NCI-H82 (cell line): Measurements from ENCODE around the gene RNF157.
"Not testable (repeated sequence)": the region's sequence is repeated elsewhere in the genome, so short reads cannot be mapped to it uniquely, and the experiment has no call there.

ENCODE experiments used
- DNase-seq: peaks from one replicate; lab custom pipeline; 2025; lab: John Stamatoyannopoulos, UW

The RNF157 gene

DNA sequence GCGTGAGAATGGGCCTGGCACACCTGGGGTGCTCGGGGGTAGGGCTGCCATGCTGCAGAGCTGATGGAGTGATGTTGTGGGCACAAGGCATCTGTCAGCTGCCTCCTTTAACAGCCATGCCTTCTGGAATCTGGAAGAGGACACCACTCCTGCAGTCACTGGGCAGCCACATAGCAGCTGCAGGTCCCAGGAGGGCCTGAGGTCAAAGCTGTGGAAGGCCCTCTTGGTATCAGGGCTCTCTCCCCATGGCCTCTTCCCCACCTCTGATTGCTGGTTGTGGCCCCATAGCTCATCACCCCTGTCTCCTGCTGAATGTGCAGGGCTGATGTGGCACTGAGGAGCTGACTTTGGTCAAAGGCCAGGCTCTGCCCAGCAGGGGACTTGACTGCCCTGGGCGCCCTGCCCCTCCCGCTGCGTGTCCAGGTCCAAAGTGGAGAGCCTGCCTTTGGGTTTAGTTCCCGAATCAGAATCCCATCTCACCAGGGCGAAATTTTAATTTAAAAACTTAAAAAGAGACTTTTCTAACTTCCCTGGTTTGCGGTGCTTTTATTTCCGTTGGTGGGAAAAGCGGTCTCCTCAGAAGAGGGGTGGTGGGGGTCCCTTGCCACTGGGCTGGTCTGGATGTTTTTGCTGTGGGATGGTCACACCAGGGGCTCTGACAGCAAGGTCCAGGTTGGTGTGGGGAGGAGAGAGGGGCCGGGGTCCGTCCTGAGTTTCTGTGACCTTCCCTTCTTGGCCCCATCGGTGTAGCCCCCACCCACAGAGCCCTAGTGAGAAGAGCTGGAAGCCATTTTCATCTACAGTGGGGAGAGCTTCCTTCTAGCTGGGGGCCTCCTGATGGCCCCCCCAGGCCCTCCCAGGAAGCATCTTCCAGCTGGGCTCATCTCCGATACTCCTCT lies 30.7 kb upstream of the RNF157 start:
- no peak for DNase-seq

DNA sequence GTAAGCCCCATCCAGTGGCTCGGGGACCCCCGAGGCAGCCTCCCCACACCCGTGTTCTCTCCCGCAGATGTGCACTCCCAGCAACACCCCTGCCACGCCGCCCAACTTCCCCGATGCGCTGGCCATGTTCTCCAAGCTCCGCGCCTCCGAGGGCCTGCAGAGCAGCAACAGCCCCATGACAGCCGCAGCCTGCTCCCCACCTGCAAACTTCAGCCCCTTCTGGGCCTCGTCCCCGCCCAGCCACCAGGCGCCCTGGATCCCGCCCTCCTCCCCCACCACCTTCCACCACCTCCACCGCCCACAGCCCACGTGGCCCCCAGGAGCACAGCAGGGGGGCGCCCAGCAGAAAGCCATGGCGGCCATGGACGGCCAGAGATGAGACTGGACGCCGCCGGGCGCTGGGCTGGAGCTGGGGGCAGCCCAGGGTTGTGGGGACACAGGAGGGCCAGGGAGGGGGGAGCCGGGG lies 29.9 kb upstream of the RNF157 start:
- no peak for DNase-seq

DNA sequence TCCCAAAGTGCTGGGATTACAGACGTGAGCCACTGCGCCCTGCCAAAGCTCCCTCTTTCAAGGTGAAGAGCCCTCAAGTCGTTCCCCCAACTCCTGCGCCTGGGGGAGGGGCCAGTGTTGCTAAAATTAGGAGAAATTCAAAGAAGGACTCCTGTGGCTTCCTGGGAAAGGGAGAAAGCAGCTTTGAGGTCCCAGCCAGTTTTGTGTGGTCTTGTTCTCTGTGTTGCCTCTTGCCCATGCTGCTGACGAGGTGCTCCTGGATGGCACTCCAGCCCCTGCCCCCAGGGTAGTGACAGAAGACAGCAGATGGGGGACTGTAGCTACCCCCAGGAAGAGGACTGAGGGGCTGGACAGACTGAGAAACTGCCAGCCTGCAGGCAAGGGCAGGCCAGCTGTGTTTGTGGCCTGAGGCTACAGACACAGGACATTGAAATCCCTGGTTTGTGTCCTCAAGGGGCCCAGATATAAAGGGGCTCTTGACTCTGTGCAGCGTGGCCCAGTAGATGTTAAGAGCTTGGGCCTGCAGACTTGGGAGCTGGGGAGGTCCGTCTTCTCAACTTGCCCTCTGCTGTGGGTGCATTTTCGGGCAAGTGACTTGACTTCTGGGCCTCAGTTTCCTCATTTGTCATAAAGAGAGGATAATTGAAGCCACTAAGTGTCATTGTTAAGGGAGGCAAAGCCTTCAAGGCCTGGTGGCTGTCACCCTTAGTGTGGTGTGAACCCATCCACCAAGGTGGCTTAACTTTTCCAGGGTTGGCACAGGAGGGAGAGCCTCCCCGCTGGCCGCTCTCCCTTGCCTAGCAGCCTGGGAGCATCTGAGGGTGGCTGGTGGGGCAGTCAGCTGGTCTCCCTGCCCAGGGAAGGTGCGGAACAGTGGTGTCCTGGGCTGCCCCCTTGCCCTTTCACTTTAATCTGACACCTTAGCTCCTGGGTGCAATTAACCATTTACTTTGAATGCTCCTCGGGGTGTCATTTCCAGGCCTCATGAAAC lies 29.0 kb upstream of the RNF157 start:
- no peak for DNase-seq

DNA sequence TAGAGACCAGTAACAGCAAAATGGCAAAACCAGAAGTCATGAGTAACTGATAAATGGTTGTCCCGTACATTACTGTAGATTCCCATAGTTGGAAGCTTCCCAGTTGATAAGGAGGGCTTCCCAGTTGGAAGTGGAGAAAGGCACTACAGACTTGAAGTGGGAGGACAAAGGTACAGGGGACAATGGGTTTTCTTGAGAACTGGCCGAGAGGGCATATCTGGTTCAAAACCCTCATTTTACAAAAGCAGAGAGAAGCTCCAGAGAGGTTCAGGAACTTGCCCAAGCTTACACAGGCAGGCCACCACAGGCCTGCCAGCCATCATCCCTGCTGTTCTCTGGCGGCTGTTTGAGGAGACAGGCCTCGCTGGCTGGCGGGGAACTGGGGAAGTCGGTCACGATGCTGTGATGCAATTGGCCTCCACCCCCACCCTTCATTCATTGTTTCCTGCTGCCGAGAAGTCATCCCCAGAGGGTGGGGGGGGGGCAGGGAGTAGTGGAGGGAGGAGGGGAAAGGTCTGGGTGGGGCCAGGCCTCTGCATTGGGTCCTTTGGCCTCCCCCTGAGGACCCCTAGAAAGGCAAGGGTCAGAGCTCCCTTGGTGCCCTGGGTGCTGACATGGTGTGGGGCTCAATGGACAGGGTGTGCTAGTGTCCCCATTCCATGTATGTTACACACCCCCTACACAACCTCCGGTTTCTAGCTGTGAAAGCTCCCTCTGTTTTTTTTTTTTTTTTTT lies 27.9 kb upstream of the RNF157 start:
- no peak for DNase-seq

DNA sequence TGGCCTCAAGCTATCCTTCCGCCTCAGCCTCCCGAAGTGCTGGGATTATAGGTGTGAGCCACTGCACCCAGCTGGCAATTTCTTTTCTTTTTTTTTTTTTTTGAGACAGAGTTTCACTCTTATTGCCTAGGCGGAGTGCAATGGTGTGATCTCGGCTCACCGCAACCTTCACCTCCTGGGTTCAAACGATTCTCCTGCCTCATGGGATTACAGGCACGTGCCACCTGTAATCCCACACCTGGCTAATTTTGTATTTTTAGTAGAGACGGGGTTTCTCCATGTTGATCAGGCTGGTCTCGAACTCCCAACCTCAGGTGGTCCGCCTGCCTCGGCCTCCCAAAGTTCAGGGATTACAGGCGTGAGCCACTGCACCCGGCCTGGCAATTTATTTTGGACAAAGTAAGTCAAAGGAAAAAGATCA lies 27.3 kb upstream of the RNF157 start:
- DNase-seq = not testable (repeated sequence)

DNA sequence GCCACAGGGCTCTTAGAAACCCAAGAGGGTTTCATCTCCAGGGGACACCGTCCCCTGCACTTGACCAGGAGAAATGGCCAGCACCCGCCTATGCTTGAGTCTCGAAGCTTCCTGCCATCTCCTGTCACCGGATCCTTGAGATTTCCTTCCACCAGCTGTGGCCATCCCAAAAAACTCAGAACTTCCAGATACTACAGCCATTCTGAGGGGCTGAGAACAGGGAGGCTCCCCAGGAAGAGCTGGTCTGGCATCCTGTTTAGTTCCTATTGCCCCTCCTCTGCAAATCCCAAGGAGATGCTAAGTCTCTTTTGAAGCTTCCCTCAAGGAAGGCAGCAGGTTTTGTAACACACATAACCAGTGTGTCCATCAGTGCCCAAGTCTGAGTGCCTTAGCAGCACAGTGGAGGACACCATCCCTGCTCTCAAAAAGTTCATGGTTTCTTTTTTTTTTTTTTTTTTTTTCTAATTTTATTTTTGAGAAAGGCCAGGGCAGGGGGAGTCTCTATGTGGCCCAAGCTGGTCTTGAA lies 26.8 kb upstream of the RNF157 start:
- no peak for DNase-seq

DNA sequence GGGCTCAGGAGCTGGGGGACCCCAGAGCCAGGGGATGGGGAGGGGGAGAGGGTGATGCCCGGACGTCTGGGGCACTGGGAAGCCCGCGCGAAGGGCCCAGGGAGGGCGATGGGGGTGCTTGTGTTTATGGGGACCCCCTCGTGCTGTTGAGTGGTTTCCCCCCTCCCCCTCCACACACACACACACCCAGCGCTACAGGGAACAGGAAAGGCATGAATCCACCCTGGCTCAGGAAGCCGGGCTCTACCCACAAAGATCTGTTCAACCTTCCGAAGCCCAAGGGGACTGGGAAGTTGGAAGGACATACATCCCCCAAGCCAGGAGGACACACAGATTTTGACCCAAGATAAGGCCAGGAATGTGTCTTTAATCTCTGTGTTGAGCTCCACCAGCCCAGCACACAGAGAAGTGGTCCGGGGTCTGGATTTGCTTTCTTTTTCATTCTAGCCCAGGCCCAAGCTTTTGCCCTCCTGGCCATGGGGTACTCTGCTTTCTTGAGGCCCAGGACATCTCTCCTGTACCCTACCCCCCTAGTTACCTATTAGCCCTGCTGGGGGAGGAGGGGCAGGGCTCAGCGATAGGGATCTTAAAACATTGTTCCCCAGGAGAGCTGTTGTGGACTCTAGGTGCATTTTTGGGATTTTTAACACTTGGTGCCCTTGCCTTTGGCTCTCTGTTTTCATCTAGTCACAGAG lies 26.1 kb upstream of the RNF157 start:
- DNase-seq = peak; percentile 48

DNA sequence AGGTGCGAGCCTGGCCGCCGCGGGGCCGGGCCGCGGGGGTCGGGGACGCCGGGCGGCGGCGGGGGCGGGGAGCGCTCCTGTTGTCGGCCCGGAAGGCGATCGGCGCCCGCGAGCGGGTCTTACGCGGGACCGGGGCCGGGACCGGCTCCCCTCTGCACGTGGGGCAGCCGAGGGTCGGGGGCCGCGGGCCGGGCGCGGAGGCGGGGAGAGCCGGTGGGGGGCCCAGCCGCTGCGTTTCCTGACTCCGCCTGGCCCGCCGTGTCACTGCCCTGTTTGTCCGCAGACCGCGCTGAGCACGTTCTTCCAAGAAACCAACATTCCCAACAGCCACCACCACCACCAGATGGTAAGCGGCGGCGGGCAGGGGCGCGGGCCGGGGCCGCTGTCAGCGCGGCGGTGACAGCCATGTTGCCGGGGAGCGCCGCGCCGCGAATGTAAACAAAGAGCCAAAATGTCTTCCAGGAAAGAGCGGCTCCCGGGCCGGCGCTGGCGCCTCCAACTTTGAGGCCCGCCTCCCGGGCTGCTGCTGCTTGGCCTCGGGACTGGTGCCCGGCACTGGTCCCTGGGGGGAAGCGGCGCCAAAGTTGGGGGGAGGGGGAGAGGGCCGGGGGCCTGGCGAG lies 25.4 kb upstream of the RNF157 start:
- DNase-seq = peak; percentile 51

DNA sequence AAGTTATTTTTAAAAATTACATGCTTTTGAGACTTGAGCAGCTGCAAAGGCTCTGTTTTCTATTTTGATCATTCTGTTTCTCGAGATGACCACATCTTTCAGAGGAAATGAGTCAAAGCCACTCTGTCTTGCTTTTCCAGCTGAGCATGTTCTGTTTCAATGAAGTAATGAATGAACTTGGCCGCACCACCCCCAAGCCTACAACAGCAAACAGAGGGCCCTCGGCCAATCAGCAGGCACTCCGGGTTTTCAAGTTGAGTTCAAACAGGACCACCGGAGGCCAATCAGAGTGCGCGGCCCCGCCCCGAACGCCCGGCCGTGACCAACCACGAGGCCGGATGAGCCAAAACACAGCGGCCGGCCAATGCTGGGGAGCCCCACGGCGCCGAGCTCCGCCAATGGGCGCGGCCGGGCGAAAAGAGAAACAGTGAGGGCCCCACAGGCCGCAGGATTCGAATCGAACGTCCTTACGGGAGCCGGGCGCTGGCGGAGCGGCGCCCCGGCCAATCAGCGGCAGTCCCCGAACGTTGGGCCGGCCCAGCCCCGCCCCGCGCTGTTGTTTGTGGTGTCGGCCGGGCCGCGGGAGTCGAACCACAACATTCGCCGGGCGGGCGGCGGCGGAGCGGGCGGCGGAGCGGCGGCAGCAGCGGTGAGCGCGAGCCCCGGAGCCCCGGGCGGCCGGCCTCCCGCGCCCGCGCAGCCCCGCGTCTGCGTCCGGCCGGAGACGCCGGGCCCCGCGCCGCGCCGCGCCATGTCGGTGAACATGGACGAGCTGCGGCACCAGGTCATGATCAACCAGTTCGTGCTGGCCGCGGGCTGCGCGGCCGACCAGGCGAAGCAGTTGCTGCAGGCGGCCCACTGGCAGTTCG lies 24.7 kb upstream of the RNF157 start, which contains the start of gene UBALD2:
Gene UBALD2 (plus strand): TSS at position 594 of the 869 bp plus-strand sequence. CDS start 158 bp downstream, at position 752.
- DNase-seq = peak; percentile 99

DNA sequence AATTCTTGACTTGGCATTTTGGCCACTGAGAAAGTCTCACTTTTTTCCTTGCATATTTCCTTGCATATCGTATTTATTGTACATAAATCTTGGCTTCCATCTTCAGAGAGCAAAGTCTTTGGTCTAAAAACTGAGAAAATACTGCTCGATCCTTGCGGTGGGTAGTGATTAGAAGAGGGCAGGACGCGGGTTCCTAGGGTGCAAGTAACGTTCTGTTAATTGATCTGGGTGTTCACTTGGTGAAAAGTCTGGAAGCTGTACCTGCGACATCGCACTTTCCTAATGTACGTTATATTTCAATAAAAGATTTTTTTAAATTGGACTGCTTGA lies 24.1 kb upstream of the RNF157 start:
- DNase-seq = no peak

DNA sequence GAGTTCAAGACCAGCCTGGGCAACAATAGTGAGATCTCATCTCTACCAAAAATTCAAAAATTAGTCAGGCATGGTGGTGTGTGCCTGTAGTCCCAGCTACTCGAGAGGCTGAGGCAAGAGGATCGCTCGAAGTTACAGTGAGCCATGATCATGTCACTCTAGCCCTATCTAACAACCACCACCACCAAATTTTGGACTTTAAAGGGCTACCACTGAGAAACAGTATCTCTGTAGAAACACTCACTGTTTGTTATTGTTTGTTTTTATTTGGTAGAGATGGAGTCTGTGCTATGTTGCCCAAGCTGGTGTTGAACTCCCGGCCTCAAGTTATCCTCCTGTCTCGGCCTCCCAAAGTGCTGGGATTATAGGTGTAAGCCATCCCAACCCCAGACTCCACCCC lies 23.6 kb upstream of the RNF157 start:
- no peak for DNase-seq

DNA sequence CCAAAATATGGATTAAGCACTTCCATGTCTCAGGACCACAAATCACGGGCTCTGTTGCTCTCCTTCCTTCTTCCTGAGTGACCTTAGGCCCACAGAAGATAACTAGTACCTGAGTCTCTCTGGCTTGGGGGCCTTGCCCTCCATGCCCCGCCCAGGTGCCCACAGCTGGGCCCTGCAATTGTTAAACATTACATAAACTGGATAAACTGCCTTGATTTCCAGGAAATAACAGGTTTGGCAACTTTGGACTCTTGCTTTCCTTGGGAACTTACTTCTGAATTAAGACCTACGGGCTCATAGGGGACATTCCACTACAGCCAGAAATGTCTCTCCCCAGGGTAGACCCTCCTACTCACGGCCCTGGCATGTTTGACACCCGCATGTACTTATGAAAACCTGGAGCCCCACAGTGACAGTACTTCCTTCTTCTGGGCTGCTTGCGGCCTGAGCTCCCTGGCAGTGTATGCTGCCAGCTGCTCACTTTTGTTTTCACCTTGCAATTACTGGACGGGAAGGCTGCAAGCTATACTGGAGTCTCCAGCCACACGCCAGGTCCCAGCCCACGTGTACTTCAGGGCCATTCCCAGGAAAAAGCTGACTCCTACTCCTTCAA lies 22.5 kb upstream of the RNF157 start:
- no peak for DNase-seq

DNA sequence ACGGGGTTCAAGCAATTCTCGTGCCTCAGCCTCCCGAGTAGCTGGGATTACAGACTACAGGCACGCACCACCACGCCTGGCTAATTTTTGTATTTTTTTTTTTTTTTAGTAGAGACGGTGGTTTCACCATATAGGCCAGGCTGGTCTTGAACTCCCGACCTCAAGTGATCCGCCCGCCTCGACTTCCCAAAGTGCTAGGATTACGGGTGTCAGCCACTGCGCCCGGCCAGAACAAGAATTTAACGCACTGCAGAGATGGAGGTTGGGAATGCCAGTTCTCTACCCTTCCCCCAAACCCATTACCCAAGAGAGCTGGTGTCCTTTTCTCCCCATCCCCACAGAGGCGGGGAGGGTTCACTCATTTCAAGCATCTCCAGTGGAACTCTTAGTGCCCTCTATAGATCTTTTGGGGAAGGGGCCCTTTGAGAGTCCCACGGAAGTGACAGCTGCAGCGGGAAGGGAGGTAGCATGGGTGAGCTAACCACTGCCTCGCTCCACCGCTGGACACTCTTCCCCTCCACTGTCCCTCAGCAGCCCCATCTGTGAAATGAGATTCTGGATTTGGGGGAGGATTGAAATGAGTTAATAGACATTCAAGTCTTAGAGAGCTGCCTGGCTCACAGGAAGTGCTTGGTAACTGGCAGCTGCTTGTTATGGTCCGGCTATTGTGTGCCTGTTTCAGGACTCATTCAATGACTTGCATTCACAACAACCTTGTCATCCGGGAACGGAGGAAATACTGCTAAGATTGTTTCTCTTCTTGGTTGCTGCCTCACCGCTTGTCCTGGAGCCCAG lies 21.3 kb upstream of the RNF157 start:
- no peak for DNase-seq

DNA sequence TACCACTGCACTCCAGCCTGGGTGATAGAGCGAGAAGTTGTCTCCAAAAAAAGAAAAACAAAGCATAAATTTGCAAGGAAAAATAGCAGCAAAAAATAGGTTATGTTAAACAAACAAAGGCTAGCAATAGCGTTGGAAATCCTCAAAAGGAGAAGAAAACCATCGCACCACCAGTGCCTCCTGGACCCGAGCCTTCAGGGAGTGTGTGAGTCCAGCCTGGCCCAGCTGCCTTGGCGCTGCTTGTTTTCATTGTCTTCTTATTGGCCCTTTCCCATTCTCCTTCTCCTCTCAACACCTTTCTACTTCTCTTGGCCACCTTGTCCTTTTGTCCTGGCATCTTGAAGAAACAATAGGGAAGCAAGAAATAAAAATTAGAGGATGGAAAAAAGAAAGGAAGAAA lies 20.4 kb upstream of the RNF157 start:
- no peak for DNase-seq

DNA sequence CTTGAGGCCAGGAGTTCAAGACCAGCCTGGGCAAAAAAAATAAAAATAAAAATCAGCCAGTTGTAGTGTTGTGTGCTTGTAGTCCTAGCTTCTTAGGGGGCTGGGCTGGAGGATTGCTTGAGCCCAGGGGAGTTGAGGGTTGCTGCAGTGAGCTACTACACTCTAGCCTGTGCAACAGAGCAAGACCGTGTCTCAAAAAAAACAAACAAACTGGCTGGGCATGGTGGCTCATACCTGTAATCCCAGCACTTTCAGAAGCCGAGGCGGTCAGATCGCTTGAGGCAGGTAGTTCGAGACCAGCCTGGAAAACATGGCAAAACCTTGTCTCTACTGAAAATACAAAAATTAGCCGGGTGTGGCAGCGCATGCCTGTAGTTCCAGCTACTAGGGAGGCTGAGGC lies 19.9 kb upstream of the RNF157 start:
- no peak for DNase-seq

DNA sequence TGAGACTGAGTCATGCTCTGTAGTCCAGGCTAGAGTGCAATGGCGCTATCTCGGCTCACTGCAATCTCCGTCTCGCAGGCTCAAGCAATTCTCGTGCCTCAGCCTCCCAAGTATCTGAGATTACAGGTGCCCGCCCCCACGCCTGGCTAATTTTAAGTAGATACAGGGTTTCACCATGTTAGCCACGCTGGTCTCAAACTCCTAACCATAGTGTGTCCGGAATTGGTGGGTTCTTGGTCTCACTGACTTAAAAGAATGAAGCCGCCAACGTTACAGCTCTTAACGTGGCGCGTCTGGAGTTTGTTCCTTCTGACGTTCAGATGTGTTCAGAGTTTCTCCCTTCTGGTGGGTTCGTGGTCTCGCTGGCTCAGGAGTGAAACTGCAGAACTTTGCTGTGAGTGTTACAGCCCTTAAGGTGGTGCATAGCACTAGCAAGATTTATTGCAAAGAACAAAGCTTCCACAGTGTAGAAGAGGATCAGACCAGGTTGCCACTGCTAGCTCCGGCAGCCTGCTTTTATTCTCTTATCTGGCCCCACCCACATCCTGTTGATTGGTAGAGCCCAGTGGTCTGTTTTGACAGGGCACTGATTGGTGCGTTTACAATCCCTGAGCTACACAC lies 16.2 kb upstream of the RNF157 start:
- DNase-seq = not testable (repeated sequence)

DNA sequence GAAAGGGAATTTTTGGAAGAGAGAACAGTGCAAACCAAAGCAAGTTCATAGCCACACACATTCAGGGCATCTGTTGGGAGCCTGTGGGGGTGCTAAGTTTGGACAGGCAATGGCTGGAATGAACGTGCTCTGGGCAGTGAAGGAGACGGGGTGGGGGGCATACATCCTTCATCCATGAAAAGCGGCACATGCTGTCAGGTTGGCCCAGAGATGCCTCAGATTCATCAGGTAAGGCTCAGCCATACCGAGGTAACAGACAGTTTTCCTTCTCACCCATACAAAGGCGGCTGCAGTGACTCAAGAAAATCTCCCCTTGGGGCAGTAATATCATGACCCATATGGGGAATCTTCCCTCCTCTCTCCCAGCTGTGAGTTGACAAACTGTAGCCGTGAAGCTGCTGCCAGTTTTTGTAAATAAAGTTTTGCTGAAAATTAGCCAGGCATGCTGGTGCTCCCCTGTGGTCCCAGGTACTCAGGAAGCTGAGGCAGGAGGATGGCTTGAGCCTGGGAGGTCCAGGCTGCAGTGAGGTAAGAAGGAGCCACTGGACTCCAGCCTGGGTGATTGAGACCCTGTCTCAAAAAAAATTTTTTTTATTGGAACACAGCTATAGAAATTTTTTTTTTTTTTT lies 15.6 kb upstream of the RNF157 start:
- no peak for DNase-seq
